GM19099 (cell line): ENCODE results near the gene SELENON.

ENCODE experiments used
- POLR2A ChIP-seq: IDR thresholded peaks from 3 replicates; pipeline ENCODE4 v1.6.1; 2011; ENCODE audit warnings: low read depth; ENCODE audit not compliant: insufficient read length; ENCODE audit errors: extremely low read depth

The SELENON gene

GRCh38 chr1:25799935-25800702, at the start of gene SELENON:
Gene SELENON, plus strand, starts transcription at chr1:25800193. Its CDS starts 38 bp downstream, at chr1:25800231.
- no peak for TF ChIP-seq POLR2A

GRCh38 chr1:25750923-25751605, 48.9 kb upstream of the SELENON start:
- TF ChIP-seq POLR2A = no peak

- no peak for TF ChIP-seq POLR2A
These were observed 45.4 kb upstream of the SELENON start for GRCh38 chr1:25754470-25755181.

GRCh38 chr1:25755475-25756125, 44.4 kb upstream of the SELENON start:
- no peak for TF ChIP-seq POLR2A

- no peak for TF ChIP-seq POLR2A
These were observed 43.8 kb upstream of the SELENON start for GRCh38 chr1:25756215-25756614.

GRCh38 chr1:25757151-25757845, 42.7 kb upstream of the SELENON start:
- no peak for TF ChIP-seq POLR2A

- TF ChIP-seq POLR2A = no peak
These were observed 42.2 kb upstream of the SELENON start for GRCh38 chr1:25757846-25758185.

GRCh38 chr1:25758466-25759070, 41.4 kb upstream of the SELENON start:
- no peak for TF ChIP-seq POLR2A

GRCh38 chr1:25760122-25760719, 39.8 kb upstream of the SELENON start:
- TF ChIP-seq POLR2A = no peak

GRCh38 chr1:25760871-25761270, 39.1 kb upstream of the SELENON start:
- TF ChIP-seq POLR2A = no peak

- no peak for TF ChIP-seq POLR2A
These were observed 36.5 kb upstream of the SELENON start for GRCh38 chr1:25763493-25763892.

- no peak for TF ChIP-seq POLR2A
These were observed 34.7 kb upstream of the SELENON start for GRCh38 chr1:25765136-25765922.

- TF ChIP-seq POLR2A = no peak
These were observed 33.9 kb upstream of the SELENON start for GRCh38 chr1:25765923-25766589.
